NCI-H510A (cell line): ENCODE data around the gene NEURL1.
A peak's percentile ranks its signal among the peaks of the same experiment; 100 is the strongest.

ENCODE experiments used
- DNase-seq: peaks from one replicate; lab custom pipeline; 2025; lab: John Stamatoyannopoulos, UW

Gene NEURL1

DNA sequence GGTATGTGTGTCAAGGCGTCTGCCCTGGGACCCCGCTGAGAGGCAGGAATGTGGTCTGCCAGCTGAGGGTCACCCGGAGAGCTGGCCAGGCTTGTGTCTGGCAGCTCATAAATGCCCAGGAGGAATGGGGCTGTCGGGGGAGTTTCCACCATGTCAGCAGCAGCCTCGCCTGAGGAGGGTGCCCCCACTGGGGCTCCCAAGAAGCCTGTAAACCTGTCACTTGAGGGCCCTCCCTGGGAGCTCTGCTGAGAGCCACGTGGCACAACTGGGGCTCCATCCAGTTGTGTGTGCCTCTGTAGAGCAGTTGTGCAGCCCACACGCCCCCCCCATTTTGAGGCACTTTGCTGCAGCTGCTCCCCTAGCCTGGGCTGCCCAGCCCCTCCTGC, 70.6 kb downstream of the NEURL1 start:
- no peak for DNase-seq

GRCh38 chr10:103564776-103565520, 71.4 kb downstream of the NEURL1 start:
- DNase-seq, result no peak

GRCh38 chr10:103566536-103566935, 73.0 kb downstream of the NEURL1 start:
- DNase-seq, result no peak

DNA sequence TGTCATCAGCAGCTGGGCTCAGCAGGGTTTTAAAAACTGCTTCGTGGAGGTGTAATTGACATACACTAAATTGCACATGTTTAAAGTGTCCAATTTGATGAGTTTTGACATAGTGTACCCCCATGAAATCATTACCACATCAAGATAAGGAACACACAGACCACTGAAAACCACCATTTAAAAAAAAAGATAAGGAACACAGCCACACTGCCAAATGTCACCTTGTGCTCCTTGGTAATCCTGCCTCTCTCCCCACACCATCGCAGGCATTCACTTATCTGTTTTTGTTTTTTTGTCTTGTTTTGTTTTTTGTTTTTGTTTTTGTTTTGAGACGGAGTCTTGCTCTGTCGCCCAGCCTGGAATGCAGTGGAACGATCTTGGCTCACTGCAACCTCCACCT, 75.0 kb downstream of the NEURL1 start:
- no peak for DNase-seq

DNA sequence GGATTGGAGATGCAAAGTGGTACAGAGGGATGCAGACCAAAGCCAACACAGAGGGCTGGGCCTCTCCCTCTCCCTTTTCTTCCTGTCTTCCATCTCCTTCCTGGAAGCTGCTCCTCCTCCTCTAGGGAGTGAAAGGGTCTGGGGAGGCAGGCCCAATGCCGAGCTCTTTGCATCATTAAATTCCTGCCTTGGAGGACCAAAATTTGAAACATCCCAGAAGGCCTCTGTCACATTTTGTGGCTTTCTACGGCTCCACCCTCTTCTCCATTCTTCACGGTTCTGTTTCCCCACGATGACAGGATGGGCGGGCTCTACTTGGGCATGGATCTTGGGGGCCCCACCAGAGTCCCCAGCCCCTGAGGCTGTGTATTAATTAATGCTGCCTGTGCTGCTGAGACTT, 76.4 kb downstream of the NEURL1 start:
- no peak for DNase-seq

DNA sequence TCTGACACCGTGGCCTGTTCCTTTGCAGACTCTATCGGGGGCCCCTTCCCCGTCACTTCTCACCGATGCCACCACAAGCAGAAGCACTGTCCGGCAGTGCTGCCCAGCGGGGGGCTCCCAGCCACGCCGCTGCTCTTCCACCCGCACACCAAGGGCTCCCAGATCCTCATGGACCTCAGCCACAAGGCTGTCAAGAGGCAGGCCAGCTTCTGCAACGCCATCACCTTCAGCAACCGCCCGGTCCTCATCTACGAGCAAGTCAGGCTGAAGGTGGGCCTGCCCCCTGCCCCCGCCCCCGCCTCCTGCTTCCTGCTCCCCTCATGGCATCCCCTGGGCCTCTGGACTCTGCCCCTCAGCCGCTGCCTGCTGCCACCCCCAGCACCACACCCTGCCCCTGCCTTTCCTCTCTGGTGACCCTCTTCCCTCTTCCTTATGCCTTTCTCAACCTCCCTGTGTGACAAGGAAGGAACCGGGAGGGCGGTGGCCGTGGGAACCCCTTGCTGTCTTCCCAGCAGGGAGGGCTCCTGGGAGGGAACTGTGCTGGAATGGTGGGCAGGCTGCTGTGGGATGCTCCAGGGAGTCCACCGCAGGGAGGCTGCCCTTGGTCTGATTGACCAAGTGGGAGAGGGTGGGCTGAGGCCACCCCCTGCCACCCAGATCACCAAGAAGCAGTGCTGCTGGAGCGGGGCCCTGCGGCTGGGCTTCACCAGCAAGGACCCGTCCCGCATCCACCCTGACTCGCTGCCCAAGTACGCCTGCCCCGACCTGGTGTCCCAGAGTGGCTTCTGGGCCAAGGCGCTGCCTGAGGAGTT, 77.5 kb downstream of the NEURL1 start:
- no peak for DNase-seq

DNA sequence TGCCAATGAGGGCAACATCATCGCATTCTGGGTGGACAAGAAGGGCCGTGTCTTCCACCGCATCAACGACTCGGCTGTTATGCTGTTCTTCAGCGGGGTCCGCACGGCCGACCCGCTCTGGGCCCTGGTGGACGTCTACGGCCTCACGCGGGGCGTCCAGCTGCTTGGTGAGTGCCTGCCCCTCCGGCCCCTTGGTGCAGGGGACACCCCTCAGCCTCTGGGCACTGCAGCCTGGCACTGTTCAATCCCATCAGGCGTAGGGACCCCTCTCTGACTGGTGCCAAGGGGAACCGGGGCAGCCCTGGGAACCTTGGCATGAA, 78.1 kb downstream of the NEURL1 start:
- DNase-seq, result no peak

GRCh38 chr10:103572347-103573204, 79.1 kb downstream of the NEURL1 start:
- no peak for DNase-seq

GRCh38 chr10:103573205-103573487, 79.6 kb downstream of the NEURL1 start:
- no peak for DNase-seq

- DNase-seq, result no peak
Measured at GRCh38 chr10:103574097-103575061, 80.9 kb downstream of the NEURL1 start.

- DNase-seq, result no peak
Measured at GRCh38 chr10:103575416-103576075, 82.0 kb downstream of the NEURL1 start.

GRCh38 chr10:103576076-103576471, 82.6 kb downstream of the NEURL1 start:
- DNase-seq, result no peak

- peak; percentile 91 for DNase-seq
Measured at GRCh38 chr10:103576862-103577261, 83.4 kb downstream of the NEURL1 start.

GRCh38 chr10:103578782-103579382, 85.4 kb downstream of the NEURL1 start:
- peak; percentile 52 for DNase-seq

GRCh38 chr10:103580011-103580410, 86.5 kb downstream of the NEURL1 start:
- no peak for DNase-seq

DNA sequence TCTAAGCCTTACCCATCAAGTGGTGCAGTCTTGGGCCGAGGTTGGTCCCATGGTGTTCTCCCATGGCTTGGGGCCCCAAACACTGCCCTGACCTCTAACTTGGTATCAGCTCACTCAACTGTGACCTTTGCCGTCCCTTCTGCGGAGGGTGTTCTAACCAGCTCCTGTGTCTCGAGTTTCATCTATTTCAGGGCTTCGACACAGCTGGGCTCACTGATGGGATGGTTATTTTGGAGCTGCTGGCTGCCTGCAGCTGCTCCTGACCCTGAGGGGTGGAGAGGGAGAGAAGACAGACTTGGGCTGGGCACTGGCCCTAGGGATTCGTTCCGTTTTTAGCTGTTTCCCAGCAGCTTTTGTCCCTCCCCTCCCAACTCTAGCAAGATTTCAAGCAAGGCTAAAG, 86.9 kb downstream of the NEURL1 start:
- no peak for DNase-seq

GRCh38 chr10:103581499-103581898, 88.0 kb downstream of the NEURL1 start:
- no peak for DNase-seq

GRCh38 chr10:103582331-103583123, 89.0 kb downstream of the NEURL1 start:
- DNase-seq, result no peak

GRCh38 chr10:103583871-103584215, 90.3 kb downstream of the NEURL1 start:
- DNase-seq, result no peak
